Upper lobe of left lung (tissue), 6 donors: ENCODE measurements around the gene WDR6. TPM values are rescaled to one million over a fixed set of nuclear protein-coding genes. Genes with fewer than 3 reads are reported as not detected.
A peak's percentile ranks its signal among the peaks of the same experiment; 100 is the strongest.

ENCODE experiments used
- ATAC-seq, 2 donors: fragments of 200-7000 bp; cut with Tn5 transposase; one replicate each; pipeline ENCODE4 v1.9.1; 2022; ENCODE audit warnings: mild to moderate bottlenecking in 2 of 2, moderate library complexity in 2 of 2; ENCODE audit not compliant: low FRiP score in 2 of 2
- DNase-seq, 2 donors: peaks; one replicate each; pipeline ENCODE4 v3.0.0-alpha.2; 2019 to 2020
- H3K27ac ChIP-seq, 4 donors: fragments of 200-600 bp; sonication (generic); one replicate each; pipeline ENCODE4 v1.5.1; 2016 to 2019
- H3K27me3 ChIP-seq, 4 donors: fragments of 200-600 bp; sonication (generic); one replicate each; pipeline ENCODE4 v1.5.1; 2017 to 2019
- H3K36me3 ChIP-seq, 4 donors: fragments of 200-600 bp; sonication (generic); one replicate each; pipeline ENCODE4 v1.5.1; 2016 to 2019
- H3K4me1 ChIP-seq, 4 donors: fragments of 200-600 bp; sonication (generic); one replicate each; pipeline ENCODE4 v1.5.1; 2018 to 2019
- H3K4me3 ChIP-seq, 4 donors: fragments of 200-600 bp; sonication (generic); one replicate each; pipeline ENCODE4 v1.5.1; 2017 to 2019; ENCODE audit warnings: mild to moderate bottlenecking in 2 of 4, moderate library complexity in 1 of 4
- H3K9me3 ChIP-seq, 4 donors: fragments of 200-600 bp; sonication (generic); one replicate each; pipeline ENCODE4 v1.5.1; 2018 to 2019
- EP300 ChIP-seq, 4 donors: sonication (generic); formaldehyde crosslinking; IDR thresholded peaks; one replicate each; pipeline ENCODE4 v1.5.1; 2017; ENCODE audit warnings: antibody characterized with exemption in 4 of 4, control low read depth in 2 of 4
- POLR2A ChIP-seq, 4 donors: fragments of 450-650 bp; IDR thresholded peaks; one replicate each; pipeline ENCODE4 v1.5.1; 2016 to 2017; ENCODE audit warnings: antibody characterized with exemption in 4 of 4, mild to moderate bottlenecking in 2 of 4
- POLR2AphosphoS5 ChIP-seq, 2 donors: sonication (generic); formaldehyde crosslinking; IDR thresholded peaks; one replicate each; pipeline ENCODE4 v1.5.1; 2017; ENCODE audit warnings: antibody characterized with exemption in 2 of 2
- WGBS, 2 donors: methylation state at CpG; one replicate each; pipeline ENCODE4 v1.1.5; 2017 to 2018; 5-methylcytosine and 5-hydroxymethylcytosine counted together
- total RNA-seq, 6 donors: library from RNA; depleted of rRNA in 4 of 6; stranded (reverse); fragments of >200 nt in 4 of 6; gene quantifications; one replicate each; pipeline versions ENCODE4 v1.1.0 to v1.2.1, GENCODE V29; 2016 to 2021
- TF ChIP-seq, protein P1 (sequence below), 6 experiments: fragments of 450-650 bp in 4 of 6; fragments of 200-600 bp in 2 of 6; sonication (generic) in 2 of 6; IDR thresholded peaks; one replicate each; pipeline ENCODE4 v1.5.1; 2016 to 2019; ENCODE audit warnings: antibody characterized with exemption in 6 of 6
- donor health status: DM: no; HTN: no; CAD: no; lungs with moderate emphysema.
- donor health status: DM: no; HTN: yes; CAD: no; lungs with severe emphysema.

Gene WDR6
- total RNA-seq, 6 donors from 2014 or later, result 100 to 279 (median 123) TPM

DNA sequence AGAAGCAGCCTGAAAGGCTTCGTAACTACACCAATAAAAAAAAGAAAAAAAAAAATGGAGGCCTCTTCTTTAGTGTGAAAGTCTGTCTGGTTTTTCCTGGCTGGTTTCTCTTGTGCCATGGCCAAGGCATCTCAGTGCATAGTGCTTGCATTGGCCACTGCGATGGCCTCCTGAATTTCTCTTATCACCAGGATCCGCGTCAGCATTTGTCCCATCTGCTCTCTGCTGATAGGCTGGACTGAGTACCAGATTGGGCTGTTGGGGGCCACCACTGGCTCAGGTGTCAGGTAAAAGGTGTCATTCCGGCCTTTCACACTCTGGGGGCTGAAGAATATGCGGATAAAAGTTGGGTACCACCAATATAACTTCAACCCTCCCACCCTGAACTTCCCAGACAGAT lies 23.1 kb downstream of the WDR6 start:
- WGBS, 2 donors, result 89 to 91% methylated on average over 6 of the region's 6 CpGs
- DNase-seq, result no peak

DNA sequence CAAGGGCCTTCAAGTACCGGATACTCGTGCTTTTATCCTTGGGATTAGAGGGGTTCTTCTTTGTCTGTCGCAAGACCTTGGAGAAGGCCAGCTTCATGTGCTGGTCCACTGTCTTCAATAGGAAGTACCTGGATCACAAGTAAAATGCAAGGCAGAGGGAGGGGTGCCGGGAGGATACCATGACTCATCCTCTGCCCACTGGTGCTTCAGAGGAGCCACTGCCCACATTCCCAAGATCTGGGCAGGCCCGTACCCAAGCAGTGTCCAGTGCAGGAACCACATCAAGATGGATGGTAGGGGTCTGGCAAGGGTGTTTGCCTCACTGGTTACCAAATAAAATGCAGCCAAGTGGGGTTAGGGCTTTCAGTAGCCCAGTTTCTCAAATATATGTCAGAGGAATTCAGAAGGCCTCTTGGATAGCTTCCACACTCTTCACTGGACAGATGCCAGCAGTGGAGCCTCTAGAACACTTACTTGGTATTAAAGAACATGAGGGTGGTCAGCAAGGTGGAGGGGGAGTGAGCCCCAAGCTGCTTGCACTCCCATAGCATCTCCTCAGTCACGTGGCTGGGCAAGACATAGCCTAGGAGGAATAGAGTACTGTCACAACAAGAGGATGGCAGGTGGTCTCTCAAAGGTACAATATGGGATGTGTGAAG lies 25.6 kb downstream of the WDR6 start:
- no peaks in the 10 kb centered on the region for H3K9me3 ChIP-seq
- H3K4me1 ChIP-seq, result peaks cover 10 to 20% (median 13%) of the 10 kb centered on the region in 4 donors
- DNase-seq (no peak), ATAC-seq (no peak)
- no peaks in the 10 kb centered on the region for H3K27me3 ChIP-seq
- H3K4me3 ChIP-seq, result no peak overlapping the region
- 96 to 97% methylated on average over 6 of the region's 6 CpGs for WGBS, 2 donors
- peaks cover 18 to 68% (median 36%) of the 10 kb centered on the region in 4 donors for H3K36me3 ChIP-seq
- TF ChIP-seq EP300 (IDR thresholded peaks at IDR 0.05) (no peak), POLR2A (IDR thresholded peaks at IDR 0.05) (no peak), POLR2AphosphoS5 (IDR thresholded peaks at IDR 0.05) (no peak)
- TF ChIP-seq, protein P1, sequence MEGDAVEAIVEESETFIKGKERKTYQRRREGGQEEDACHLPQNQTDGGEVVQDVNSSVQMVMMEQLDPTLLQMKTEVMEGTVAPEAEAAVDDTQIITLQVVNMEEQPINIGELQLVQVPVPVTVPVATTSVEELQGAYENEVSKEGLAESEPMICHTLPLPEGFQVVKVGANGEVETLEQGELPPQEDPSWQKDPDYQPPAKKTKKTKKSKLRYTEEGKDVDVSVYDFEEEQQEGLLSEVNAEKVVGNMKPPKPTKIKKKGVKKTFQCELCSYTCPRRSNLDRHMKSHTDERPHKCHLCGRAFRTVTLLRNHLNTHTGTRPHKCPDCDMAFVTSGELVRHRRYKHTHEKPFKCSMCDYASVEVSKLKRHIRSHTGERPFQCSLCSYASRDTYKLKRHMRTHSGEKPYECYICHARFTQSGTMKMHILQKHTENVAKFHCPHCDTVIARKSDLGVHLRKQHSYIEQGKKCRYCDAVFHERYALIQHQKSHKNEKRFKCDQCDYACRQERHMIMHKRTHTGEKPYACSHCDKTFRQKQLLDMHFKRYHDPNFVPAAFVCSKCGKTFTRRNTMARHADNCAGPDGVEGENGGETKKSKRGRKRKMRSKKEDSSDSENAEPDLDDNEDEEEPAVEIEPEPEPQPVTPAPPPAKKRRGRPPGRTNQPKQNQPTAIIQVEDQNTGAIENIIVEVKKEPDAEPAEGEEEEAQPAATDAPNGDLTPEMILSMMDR (IDR thresholded peaks at IDR 0.05), result no peak
- peak overlapping the region in 1 of 4 donors; percentile 5 for H3K27ac ChIP-seq

More for the DNA sequence above, 23.1 kb downstream of the WDR6 start:
- no peak for TF ChIP-seq POLR2AphosphoS5 (IDR thresholded peaks at IDR 0.05)
- TF ChIP-seq, protein P1 (IDR thresholded peaks at IDR 0.05), result no peak
- peak overlapping the region in 1 of 4 donors; percentile 92 for H3K27ac ChIP-seq
- no peak for ATAC-seq
- H3K36me3 ChIP-seq, result peaks cover 20 to 76% (median 43%) of the 10 kb centered on the region in 4 donors
- no peaks in the 10 kb centered on the region for H3K27me3 ChIP-seq
- no peak overlapping the region for H3K4me3 ChIP-seq
- no peaks in the 10 kb centered on the region for H3K9me3 ChIP-seq
- peaks cover 10 to 20% (median 15%) of the 10 kb centered on the region in 4 donors for H3K4me1 ChIP-seq

DNA sequence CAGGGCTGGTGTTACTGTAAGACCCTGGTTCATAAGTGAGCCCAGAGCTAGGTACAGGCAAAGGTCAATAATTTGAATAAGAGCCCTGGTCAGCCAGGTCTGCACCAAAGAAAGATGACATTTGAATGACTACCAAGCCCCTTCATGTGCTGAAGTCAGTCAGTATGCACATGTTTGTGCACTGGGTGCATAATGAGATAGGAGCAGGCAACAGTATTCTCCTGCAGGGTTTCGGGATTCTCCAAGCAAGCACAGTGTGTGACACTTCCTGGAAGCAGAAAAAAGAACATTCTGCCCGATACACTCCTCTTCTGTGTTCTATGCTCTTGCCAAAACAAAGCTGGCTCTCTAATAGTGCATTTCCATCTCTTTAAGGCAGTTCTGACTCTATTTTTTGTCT lies 27.5 kb downstream of the WDR6 start:
- no peak for ATAC-seq
- Histone ChIP-seq H3K4me1 (peaks cover 0 to 3% (median 0%) of the 10 kb centered on the region in 4 donors), H3K27ac (no peak overlapping the region), H3K27me3 (no peaks in the 10 kb centered on the region), H3K4me3 (no peak overlapping the region), H3K9me3 (no peaks in the 10 kb centered on the region), H3K36me3 (peaks cover 18 to 85% (median 46%) of the 10 kb centered on the region in 4 donors)
- DNase-seq, result no peak
- TF ChIP-seq EP300 (IDR thresholded peaks at IDR 0.05) (no peak), POLR2A (IDR thresholded peaks at IDR 0.05) (no peak), POLR2AphosphoS5 (IDR thresholded peaks at IDR 0.05) (no peak)
- TF ChIP-seq, protein P1 (IDR thresholded peaks at IDR 0.05), result no peak
- 95 to 96% methylated on average over 2 of the region's 2 CpGs for WGBS, 2 donors

DNA sequence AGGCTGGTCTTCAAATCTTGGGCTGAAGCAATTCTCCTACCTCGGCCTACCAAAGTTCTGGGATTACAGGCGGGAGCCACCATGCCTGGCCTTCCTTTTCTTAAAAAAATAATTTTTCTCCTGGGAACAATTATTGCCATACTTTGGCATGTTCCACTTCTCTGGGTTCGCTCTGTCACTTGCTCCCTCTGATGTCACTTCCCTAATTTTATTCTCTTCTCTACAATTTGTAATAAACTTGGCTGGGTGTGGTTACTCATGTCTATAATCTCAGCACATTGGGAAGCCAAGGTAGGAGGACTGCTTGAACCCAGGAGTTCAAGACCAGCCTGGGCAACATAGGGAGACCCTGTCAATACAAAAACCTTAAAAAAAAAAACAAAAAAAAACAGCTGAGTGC lies 28.1 kb downstream of the WDR6 start:
- 90 to 91% methylated on average over 3 of the region's 3 CpGs for WGBS, 2 donors
- Histone ChIP-seq H3K4me1 (no peaks in the 10 kb centered on the region), H3K27me3 (no peaks in the 10 kb centered on the region), H3K9me3 (no peaks in the 10 kb centered on the region), H3K36me3 (peaks cover 18 to 84% (median 46%) of the 10 kb centered on the region in 4 donors), H3K27ac (no peak overlapping the region), H3K4me3 (no peak overlapping the region)
- TF ChIP-seq EP300 (IDR thresholded peaks at IDR 0.05), result no peak
- TF ChIP-seq, protein P1 (IDR thresholded peaks at IDR 0.05), result no peak
- no peak for TF ChIP-seq POLR2AphosphoS5 (IDR thresholded peaks at IDR 0.05)
- TF ChIP-seq POLR2A (IDR thresholded peaks at IDR 0.05), result no peak
- DNase-seq (no peak), ATAC-seq (no peak)

DNA sequence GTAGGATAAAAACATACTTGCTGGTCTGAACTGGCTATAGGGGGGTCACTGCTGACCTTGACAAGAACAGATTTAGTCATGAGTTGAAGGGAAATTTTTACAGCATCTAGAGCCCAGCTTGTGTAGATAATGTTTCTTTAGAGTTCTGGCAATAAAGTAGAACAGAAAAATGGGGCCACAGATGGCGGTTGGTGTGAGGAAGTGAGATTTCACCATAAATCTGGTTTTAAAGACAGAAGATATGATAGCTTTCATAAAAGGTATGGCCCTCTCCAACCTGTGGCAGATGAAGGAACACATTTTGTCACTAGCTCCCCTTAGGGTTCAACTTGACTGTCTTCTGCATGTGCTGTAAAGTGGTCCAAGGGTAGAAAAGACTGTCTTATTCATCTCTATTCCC lies 46.4 kb downstream of the WDR6 start:
- Histone ChIP-seq H3K27me3 (no peaks in the 10 kb centered on the region), H3K4me3 (no peak overlapping the region), H3K9me3 (no peaks in the 10 kb centered on the region), H3K27ac (no peak overlapping the region), H3K36me3 (peaks cover 12 to 81% (median 55%) of the 10 kb centered on the region in 4 donors), H3K4me1 (no peaks in the 10 kb centered on the region)
- WGBS, 2 donors, result 58 to 60% methylated on average over 1 of the region's 1 CpG
- TF ChIP-seq POLR2AphosphoS5 (IDR thresholded peaks at IDR 0.05) (no peak), POLR2A (IDR thresholded peaks at IDR 0.05) (no peak), EP300 (IDR thresholded peaks at IDR 0.05) (no peak)
- TF ChIP-seq, protein P1 (IDR thresholded peaks at IDR 0.05), result no peak
- DNase-seq, result no peak
- no peak for ATAC-seq
